GM19043 (cell line): Measurements from ENCODE around the gene NUDT21.
"Not testable (repeated sequence)": the region's sequence is repeated elsewhere in the genome, so short reads cannot be mapped to it uniquely, and the experiment has no call there.

Source experiments
- ATAC-seq: cut with Tn5 transposase; IDR thresholded peaks from one replicate; pipeline ENCODE4 v1.9.1; 2021; ENCODE audit warnings: low read depth; ENCODE audit not compliant: unreplicated experiment

The NUDT21 gene

GRCh38 chr16:56382901-56383355 lies 68.2 kb downstream of the NUDT21 start:
- no peak for ATAC-seq

- ATAC-seq = no peak
Observed at GRCh38 chr16:56382459-56382858, 68.7 kb downstream of the NUDT21 start.

- not testable (repeated sequence) for ATAC-seq
Observed at GRCh38 chr16:56380778-56381485, 70.2 kb downstream of the NUDT21 start.
